HG02884 (cell line): ENCODE results near the gene MRFAP1L1.

ENCODE experiments used
- ATAC-seq: cut with Tn5 transposase; IDR thresholded peaks from one replicate; pipeline ENCODE4 v1.9.1; 2021; ENCODE audit warnings: mild to moderate bottlenecking, moderate library complexity; ENCODE audit not compliant: unreplicated experiment

The MRFAP1L1 gene

GRCh38 chr4:6663596-6664393 lies 45.9 kb downstream of the MRFAP1L1 start:
- ATAC-seq = no peak

GRCh38 chr4:6662591-6662990 lies 47.1 kb downstream of the MRFAP1L1 start:
- no peak for ATAC-seq

GRCh38 chr4:6660430-6660829 lies 49.2 kb downstream of the MRFAP1L1 start:
- ATAC-seq = no peak

GRCh38 chr4:6659897-6660296 lies 49.8 kb downstream of the MRFAP1L1 start:
- no peak for ATAC-seq

- ATAC-seq = no peak
Observed at GRCh38 chr4:6658597-6659075, 51.0 kb downstream of the MRFAP1L1 start.

- no peak for ATAC-seq
Observed at GRCh38 chr4:6658209-6658595, 51.5 kb downstream of the MRFAP1L1 start.
